GM19238 (cell line): ENCODE data around the gene MAP3K3.
A peak's percentile ranks its signal among the peaks of the same experiment; 100 is the strongest.

Source experiments
- DNase-seq: peaks from one replicate; pipeline ENCODE4 v3.0.0; 2011; ENCODE audit warnings: low spot score; ENCODE audit not compliant: insufficient read length

MAP3K3 gene

DNA sequence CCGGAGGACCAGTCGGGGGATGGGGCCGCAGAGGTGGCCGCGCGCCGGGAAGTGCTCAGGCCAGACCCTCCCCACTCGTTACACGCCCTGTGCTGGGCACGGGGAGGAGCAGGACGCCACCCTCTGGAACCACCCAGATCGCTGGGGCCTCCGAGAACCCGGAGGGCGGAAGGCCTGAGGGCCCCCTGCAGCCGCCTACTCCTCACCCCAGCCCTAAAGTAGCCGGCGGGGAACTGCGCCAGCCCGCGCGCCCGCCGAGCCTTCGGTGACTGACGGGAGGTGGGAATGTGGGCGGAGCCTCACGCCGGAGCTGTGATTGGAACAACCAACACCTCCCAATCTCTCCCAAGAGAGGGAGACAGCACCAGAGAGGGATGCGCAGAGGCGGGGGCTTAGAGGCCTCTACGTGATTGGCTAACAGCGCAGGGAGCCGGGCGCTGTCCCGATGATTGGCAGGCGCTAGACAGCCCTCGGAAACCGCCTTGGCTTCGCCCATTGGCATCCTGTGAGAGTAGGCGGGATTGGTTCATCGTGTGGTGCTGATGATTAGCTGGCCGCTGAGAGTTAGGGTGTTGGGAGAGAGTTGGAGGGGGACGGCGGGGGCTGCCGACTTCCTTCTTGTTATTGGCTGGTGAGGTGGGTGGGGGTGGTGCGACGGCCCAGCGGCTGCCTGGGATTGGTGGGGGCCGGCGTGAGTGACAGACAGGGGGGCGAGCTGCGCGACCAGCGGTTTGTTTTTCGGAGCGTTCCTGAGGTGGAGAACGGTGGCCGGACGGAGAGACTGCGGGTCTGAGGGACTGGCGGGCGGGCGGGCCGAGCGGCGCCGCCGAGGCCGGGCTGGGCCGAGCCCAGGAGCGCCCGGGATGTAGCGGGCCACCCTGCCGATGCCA lies at the start of gene MAP3K3:
MAP3K3 (plus strand) TSS at position 734 of the 890 bp plus-strand sequence. CDS start 343 bp downstream, outside the sequence.
- DNase-seq = peak; percentile 96

DNA sequence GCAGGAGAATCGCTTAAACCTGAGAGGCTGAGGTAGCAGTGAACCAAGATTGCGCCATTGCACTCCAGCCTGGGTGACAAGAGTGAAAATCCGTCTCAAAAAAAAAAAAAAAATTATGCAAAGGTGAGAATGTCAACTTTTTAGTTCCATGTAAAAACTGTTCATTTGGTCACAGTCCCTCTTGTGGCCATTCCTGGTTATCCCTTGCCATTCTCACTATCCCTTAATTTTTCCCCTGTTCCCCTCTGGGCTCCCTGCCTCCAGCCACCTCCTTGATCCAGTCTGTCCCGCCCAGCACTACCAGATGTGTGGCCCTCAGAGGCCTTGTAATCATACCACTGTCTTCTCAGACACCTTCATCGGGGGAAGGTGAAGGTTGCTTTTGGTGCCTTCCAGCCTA lies 48.6 kb upstream of the MAP3K3 start:
- no peak for DNase-seq

GRCh38 chr17:63578027-63578768 lies 44.0 kb upstream of the MAP3K3 start:
- no peak for DNase-seq

DNA sequence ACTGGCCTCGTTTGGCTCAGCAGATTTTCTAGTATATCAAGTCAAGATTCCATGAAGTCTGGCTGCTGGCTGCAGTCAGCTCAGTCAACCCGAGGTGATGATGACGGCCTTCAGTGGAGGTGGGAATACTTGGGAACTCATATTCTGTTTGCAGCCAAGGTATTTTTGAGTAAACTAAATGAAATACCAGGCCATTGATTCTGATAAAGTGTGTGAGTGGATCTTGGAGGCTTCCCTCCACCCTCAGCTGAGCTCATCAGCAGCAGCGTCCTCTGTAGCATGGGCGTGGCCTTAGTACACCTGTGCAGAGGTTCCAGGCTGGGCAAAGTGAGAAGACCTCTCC lies 43.5 kb upstream of the MAP3K3 start:
- DNase-seq = no peak

DNA sequence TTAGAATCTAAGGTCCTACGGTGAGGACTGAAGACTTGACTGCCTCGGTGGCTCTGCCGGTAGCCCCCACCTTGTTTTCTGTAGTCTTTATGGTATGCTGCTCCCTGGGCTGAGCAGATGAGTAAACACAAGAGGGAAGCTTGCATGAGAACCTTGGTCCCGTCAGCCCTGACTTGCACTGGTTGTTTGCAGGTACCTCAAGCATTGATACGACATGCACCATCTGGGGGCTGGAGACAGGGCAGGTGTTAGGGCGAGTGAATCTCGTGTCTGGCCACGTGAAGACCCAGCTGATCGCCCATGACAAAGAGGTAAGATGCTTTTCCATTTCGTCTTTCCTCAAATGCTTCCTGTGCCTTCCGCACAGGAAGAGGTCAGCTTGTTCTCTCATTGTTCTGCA lies 42.6 kb upstream of the MAP3K3 start:
- DNase-seq = no peak

DNA sequence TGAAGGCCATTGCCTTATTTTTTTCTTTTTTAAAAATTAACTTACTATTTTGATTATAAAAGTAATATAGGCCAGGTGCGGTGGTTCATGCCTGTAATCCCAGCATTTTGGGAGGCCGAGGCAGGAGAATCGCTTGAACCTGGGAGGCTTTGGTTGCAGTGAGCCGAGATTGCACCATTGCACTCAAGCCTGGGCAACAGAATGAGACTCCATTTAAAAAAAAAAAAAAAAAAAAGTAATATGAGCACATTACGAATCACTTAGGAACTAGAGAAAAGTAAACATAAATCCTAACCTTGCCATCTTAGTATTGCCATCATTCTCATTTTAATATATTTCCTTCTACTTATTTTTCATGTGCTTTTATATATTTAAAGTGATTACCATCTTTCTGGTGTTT lies 34.4 kb upstream of the MAP3K3 start:
- no peak for DNase-seq

GRCh38 chr17:63588797-63589196 lies 33.4 kb upstream of the MAP3K3 start:
- DNase-seq = no peak

- no peak for DNase-seq
Measured at GRCh38 chr17:63589646-63590045, 32.6 kb upstream of the MAP3K3 start.

DNA sequence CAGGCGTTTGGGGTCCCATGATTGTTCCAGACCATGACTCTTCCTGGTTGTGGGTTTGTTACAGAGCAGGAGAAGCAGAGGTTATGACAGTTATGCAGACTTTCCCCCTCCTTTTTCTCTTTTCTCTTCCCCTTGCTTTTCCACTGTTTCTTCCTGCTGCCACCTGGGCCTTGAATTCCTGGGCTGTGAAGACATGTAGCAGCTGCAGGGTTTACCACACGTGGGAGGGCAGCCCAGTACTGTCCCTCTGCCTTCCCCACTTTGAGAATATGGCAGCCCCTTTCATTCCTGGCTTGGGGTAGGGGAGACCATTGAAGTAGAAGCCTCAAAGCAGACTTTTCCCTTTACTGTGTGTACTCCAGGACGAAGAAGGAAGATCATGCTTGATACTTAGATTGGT lies 29.4 kb upstream of the MAP3K3 start:
- DNase-seq = no peak

- DNase-seq = no peak
Measured at GRCh38 chr17:63595132-63595531, 27.1 kb upstream of the MAP3K3 start.

DNA sequence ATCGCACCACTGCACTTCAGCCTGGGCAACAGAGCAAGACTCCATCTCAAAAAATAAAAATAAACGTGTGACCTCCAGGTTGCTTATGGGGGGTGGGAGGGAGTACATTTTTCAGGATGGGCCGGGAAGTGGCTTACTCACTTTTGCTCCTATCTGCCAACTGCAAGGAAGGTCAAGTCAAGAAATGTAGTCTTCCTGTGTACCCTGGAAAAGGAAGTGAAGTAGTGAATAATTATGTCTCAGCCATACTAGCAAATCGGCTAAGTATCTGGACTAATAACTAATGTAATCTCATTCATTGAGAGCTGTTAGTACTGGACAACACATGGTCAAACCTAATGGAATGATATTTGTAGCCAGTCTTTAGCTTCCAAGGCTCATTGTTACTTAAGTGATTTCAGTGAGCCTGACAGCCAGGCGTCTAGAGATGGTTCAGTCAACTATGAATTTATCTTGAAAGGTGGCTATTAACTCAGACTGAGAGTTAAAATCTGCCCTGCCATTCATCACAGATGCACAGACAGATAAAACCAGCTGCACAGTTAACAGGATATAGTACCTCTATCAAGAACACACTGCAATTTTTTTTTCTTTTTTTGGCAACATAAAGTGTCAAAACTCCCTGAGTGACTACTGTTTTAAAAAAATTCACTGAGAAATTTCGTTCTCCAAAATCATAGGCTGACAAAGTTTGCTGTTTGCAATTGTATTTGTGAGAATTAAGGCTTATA lies 25.2 kb upstream of the MAP3K3 start:
- no peak for DNase-seq

- DNase-seq = no peak
Measured at GRCh38 chr17:63598281-63598680, 23.9 kb upstream of the MAP3K3 start.

GRCh38 chr17:63600569-63601438 lies 21.4 kb upstream of the MAP3K3 start, which contains the start of gene TACO1:
TACO1 (plus strand) TSS chr17:63600895; CDS start chr17:63601084, 189 bp downstream.
- peak; percentile 65 for DNase-seq

GRCh38 chr17:63601439-63602371 lies 20.5 kb upstream of the MAP3K3 start:
- DNase-seq = no peak

DNA sequence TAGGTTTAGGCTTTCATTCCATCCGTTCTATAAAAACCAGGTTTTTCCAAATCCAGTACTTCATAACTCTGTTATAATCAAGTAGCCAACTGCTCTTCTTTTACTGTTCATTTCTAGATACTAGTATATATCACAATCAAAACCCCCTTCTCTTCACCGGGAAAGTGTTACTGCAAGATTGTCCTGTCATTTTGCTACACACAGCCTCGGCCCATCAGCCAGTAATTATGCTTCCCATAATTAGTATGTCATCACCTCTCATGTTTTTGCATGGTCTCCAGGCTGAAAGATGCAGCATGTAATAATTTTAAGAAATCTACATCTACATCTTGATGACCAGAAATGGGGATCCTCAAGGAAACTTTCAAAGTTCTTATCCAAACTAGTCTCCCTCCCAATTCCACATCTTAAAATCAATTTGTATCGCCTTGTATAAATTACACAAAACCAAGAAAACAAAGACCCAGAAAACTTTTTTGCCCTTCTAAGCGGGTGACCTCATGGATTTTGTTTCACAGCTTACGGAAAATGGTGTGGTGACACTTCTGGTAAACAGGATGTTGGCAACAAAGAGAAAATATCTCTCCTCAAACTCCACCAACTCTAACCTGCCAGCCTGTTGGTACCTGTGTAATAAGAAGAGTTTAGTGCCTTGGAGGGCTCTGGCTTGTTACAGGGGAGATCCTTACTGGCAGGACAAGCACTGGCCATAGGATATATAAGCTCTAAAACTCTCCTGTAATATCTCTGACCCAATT lies 12.2 kb upstream of the MAP3K3 start:
- no peak for DNase-seq

DNA sequence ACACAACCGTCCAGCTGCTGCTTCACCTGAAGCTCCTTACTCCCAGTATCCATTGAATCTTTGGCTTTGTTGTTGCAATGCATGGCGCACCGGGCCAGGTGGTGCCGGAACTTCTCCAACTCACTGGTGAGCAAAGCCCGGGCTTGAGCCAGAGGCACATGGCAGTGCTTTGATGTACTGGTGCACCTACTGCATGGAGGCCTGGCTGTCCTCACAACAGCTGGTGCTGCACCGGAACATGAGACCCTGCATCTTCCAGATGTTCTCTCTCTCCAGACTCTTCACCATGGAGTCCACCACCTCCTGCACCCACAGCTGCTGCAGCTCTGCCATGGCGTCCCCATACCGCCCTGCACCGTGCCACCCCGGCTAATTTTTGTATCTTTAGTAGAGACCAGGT lies 11.4 kb upstream of the MAP3K3 start:
- no peak for DNase-seq

DNA sequence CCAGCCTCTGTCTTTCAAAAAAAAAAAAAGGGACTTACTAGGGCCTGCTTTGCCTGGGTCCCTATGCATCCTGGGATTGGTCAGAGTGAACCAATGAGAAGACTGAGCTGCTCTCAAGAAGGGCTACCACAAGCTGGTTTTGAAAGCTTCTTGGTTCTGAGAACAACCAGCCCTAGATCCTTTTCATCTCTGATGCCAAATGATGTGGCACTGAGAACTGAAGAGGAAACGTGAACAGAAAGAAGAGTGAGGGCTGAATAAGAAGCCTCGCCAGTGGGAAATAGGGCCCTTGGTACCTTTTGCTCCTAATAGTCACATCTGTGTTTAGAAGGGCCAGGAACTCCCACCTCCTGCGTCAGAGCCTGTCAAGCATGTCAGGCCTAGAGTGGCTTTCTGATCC lies 10.9 kb upstream of the MAP3K3 start:
- no peak for DNase-seq

DNA sequence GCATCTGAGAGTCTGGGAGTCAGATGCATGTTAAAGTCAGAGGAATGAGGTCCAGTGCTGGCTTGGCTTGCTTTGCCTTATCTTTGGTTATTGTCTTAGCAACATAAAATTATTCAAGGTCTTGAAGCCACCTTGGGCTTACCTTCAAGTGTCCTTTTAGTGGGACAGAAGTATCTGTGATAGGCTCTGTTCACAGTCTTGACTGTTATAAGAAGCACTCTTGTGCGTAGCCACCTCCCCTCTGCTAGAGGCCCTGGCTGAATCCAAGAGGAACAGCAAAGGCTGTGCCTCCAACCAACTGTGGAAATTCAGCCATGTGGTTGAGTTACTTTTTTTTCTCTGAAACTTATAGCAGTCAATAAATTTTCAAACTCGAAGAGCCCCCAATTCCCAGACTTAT lies 8.6 kb upstream of the MAP3K3 start:
- DNase-seq = no peak

- DNase-seq = no peak
Measured at GRCh38 chr17:63621229-63621683, 961 bp upstream of the MAP3K3 start.
